NCI-H187 treated with DMSO at 0.1 percent for 48 hours (cell line): ENCODE measurements around the gene DNAJC17.

Experiments used
- DNase-seq: peaks from one replicate; lab custom pipeline; 2025; lab: John Stamatoyannopoulos, UW

The DNAJC17 gene

DNA sequence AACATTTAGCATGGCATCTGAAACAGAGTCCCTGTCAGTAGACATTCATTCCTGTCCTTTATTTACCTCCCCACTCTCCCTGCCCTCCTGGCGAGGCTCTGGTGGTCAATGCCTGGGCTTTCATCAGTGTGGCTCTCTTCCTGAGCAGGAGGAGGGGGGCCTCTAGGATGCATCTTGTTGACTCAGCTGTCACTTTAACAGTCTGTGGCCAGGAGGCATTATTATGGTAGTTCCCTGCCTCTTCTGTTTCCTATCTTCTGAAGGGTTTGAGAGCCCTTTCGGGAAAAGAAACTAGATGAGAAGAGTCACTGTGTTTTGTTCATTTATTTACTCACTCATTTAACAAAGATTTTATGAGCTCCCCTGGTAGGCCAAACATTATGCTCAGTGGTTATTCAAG is 23.6 kb upstream of the DNAJC17 start:
- peak; percentile 70 for DNase-seq

- no peak for DNase-seq
Measured at GRCh38 chr15:40829115-40829514, 21.8 kb upstream of the DNAJC17 start.

DNA sequence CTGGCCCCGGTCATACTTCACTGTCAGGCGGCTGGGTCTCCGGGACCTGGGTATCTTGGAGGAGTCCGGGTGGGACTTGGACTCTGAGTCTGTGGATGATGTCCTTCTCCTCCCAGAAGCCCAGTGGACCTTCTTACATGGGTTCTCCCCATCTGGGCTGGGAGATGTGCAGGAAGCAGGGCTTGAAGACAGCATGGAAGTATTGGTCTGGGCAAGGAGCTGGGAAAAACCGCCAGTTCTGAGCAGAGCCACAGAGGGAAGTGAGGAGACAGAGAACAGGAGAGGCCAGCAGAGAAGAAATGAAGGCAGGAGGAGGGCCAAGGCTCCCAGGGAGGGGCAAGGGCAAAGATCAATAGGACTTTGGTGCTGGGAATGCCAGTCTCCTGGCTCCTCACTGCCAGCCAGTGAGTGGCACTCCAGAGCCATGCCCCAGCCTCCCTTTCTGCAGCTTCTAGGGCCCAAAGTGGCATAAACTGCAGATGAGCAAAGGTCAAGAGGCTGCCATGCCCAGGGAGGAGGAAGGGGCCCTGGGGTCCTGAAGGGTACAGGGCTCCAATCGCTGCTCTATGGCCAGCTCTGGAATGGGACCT is 21.3 kb upstream of the DNAJC17 start, which contains the start of gene PPP1R14D:
Gene PPP1R14D (minus strand): TSS at position 262 of the 590 bp plus-strand sequence. CDS start 67 bp downstream, at position 195.
- no peak for DNase-seq

DNA sequence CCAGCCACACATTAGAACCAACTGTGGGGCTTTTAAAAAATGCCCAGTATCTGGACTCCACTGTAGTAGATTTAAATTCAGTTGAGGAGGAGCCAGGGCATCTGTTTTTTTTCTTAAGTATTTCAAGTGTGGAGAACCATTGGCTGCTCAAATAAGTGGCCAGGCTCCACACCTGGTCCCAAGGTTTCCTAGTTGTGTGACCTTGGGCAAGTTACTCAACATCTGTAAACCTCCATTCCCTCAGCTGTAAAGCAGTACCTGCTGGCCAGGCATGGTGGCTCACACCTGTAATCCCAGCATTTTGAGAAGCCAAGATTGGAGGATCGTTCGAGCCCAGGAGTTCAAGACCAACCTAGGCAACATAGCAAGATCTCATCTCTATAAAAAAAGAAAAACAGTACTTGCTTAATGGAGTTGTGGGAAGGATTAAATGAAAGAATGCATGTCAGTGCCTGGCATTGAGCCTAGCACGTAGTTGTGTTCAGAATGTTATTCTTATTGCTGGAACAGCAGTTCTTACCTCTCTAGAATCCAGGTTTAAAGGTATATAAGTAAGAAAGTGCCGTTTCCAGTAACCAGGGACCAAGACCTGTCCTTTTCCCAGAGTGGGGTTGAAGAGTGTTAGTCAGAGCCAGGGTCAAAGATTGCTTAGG is 19.3 kb upstream of the DNAJC17 start:
- DNase-seq: no peak

GRCh38 chr15:40825661-40826422 is 18.6 kb upstream of the DNAJC17 start:
- DNase-seq: no peak

DNA sequence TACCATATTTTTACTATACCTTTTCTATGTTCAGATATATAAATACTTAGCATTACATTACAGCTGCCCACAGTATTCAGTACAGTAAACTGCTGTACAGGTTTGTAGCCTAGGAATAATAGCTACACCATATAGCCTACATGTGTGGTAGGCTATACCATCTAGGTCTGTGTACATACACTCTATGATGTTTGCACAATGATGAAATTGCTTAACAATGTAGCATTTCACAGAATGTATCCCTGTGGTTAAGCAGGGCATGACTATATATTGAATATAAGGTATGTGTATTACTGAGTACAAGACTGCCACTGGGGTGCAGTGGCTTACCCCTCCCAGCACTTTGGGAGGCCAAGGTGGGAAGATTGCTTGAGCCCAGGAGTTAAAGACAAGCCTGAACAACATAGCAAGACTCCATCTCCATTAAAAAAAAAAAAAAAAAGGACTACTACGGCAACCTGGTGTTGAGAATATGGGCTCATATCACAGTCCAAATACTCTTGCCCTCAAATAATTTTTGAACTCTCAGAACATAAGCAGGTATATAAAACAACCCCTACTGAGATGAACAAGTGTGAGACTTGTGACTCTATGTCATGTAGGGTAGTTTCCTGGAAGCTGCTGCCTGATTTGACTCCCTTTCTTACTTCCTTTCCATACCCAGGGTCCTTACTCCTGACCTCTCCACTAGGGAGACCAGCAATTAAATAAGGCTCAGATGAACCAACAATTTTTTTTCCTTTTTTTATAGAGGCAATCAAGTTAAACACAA is 16.5 kb upstream of the DNAJC17 start:
- no peak for DNase-seq

GRCh38 chr15:40821195-40821594 is 13.9 kb upstream of the DNAJC17 start:
- DNase-seq: no peak

GRCh38 chr15:40819048-40819447 is 11.8 kb upstream of the DNAJC17 start:
- DNase-seq: no peak

GRCh38 chr15:40815042-40815698 is 7.9 kb upstream of the DNAJC17 start:
- DNase-seq: no peak

DNA sequence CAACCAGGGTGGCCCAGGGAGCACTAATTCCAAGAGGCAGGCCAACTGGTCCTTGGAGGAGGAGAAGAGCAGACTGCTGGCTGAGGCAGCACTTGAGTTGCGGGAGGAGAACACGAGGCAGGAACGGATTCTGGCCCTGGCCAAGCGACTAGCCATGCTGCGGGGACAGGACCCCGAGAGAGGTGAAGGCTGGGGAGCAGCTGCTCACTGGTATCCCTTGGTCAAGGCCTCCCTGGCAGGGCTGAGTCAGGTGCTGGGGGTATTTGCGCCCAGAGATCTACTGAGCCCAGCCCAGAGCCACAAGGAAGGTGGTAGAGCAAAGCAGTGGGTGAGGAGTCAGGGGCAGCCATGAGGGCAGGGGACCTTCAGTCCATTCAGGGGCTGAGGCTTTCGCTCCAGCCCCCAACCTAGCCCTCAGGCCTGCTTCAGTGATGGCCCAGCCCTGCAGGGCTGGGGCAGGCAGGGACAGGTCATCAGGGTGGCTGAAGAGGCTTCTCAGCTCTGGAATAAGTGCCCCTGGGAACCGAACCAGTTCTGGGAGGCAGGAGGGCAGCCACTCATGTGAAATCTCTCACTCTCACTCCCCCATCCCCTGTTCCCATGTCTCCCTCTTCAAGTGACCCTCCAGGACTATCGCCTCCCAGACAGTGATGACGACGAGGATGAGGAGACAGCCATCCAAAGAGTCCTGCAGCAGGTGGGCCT is 5.6 kb upstream of the DNAJC17 start:
- no peak for DNase-seq

- DNase-seq: no peak
Measured at GRCh38 chr15:40808861-40809450, 1.7 kb upstream of the DNAJC17 start.

DNA sequence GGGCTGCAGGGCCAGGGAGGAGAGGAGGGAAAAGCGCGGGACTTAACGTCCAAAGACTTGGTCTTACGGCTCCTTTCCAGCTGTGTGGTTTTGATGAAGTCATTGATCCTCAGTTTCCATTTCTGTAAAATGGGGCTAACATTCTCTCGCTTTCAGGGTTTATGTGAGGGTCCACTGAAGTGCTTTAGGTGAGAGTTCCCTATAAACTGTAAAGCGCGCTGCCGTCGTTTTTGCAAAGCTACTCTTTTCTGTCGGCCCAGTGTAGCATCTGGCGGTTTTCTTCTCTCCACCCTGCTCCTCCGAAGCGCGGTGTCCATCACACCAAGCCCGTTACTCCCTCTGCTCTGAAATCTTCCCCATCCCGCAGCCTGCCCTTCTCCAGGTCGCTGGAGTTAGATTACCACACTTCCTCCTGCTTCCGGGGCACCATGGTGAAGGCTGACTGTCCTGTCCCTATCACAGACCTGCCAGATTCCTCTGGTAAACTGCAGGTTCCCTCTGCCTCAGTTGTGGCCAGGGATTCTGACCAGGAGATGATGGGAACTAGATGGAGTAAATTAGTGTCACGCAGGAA is 702 bp upstream of the DNAJC17 start:
- no peak for DNase-seq

DNA sequence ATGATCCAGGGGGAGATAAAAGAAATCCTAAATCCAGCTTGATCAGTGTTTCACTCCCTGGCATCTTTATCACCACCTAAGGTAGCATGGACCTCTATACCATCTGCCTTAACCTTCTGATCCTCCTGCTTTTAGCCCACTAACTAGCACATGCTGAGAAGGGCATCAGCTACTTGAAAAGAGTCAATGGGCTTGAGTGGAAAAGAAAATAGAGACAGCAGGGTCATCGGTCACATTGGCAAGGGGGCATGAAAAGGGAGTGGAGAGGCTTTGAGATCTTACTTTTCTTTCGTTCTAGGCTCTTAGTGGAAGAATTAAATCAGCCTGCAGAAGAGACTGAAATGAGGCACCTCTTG is 623 bp downstream of the DNAJC17 start:
- DNase-seq: no peak

- no peak for DNase-seq
Measured at GRCh38 chr15:40803688-40804087, 3.6 kb downstream of the DNAJC17 start.

DNA sequence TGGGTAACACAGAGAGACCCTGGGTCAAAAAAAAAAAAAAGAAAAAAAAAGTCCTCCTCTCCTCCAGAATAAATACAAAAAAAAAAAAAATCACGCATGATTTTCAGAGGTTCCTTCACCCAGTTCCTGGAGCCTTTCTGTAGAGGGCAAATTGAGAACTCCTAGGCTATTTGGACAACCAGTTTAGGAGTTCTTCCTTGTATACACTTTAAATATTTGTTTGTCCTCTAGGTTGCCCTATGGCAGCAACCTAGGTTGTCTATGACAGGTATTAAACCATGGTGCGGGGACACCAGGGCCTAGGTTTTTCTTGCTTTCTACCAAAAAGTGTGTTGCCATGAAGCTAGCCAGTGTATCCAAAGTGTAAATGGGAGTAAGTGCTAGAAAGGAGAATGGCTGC is 4.2 kb downstream of the DNAJC17 start:
- no peak for DNase-seq

DNA sequence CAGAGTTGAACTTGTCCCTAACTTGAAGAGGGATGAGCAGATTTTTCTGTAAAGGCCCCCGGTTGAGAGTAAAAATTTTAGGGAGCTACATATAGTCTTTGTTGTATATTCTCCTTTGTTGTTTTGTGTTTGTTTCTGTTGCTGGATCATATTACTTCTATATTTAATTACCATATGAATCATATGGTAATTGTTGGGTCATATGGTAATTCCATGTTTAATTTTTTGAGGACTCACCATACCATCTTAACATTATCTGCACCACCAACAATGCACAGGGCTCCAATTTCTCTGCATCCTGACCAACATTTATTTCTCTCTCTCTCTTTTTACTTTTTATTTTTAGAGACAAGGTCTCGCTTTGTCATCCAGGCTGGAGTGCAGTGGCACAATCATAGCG is 7.8 kb downstream of the DNAJC17 start:
- DNase-seq: no peak

DNA sequence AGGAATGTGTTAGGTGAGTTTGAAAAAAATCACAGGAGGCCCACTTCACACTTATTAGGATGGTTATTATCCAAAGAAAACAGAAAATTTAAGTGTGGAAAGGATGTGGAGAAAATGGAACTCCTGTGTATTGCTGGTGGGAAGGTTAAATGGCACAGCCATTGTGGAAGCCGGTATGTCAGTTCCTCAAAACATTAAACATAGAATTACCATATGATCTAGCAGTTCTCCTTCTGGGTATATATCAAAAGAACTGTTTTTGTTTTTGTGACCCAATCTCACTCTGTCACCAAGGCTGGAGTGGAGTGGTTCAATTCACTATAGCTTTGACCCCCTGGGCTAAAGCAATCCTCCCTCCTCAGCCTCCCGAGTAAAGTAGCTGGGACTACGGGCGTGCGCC is 10.8 kb downstream of the DNAJC17 start:
- DNase-seq: no peak

- DNase-seq: no peak
Measured at GRCh38 chr15:40796041-40796440, 11.2 kb downstream of the DNAJC17 start.

DNA sequence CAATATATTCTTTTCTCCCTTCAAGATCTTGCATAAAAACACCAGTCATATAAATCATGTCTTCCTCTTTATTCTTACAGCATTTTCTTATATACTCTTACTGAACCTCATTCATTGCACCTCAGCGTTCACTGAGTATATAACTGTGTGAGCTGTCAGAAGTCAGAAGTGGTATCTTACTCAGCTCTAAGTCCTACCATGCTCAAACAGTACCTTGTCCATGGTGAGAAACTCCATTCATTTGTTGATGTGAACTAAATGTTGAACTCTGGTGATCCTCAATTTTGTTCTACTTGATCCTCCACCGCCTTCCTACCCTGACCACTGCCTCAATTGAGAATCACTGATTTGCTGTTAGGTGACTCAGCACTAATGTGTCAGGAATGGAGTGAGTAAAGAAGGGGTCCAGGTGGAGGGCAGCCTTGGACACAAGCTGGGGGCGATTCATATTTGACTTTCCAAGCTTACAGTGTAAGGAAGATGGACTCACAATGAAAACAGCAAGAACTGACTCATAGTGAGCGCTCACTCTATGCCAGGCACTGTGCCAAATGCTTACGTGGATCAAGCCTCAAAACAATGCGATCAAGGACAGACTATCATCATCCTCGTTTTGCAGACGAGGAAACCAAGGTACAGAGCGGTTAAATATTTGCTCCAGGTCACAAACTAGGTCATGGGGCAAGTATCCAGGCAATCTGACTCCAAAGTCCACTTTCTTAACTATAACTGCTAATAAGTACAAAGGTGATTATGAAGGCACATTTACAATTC is 13.9 kb downstream of the DNAJC17 start:
- no peak for DNase-seq

DNA sequence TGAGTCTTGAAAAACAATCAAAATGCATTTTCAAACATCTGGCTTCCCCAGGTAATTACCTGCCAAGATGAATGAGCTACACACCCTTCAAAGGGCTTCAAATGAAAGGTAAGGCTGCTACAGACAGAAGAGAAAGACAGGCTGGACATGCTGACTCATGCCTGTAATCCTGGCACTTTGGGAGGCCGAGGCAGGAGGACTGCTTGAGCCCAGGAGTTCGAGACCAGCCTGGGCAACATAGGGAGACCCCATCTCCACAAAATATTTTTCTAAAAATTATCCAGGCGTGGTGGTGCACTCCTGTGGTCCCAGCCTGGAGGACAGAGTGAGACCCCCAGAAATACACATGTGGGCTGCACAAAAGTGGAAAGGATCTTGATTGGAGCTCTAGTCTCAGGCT is 14.9 kb downstream of the DNAJC17 start:
- no peak for DNase-seq
